GM12892 (cell line): ENCODE results near the gene RNF224.
A peak's percentile ranks its signal among the peaks of the same experiment; 100 is the strongest.

Source experiments
- DNase-seq: peaks from one replicate; pipeline ENCODE4 v3.0.0; 2011; ENCODE audit not compliant: insufficient read length
- FAIRE-seq: peaks from 2 replicates; lab custom pipeline; 2011; peaks lifted over from hg19 to GRCh38; lab: Jason Lieb, UNC
- POLR2A ChIP-seq: IDR thresholded peaks from 2 replicates; pipeline ENCODE4 v1.6.1; 2011; ENCODE audit warnings: low read depth, low read length, control low read depth
- POLR2AphosphoS5 ChIP-seq: IDR thresholded peaks from 2 replicates; pipeline ENCODE4 v1.6.1; 2011; ENCODE audit warnings: low read depth, low read length, control low read depth
- TAF1 ChIP-seq: IDR thresholded peaks from 2 replicates; pipeline ENCODE4 v1.6.1; 2011; ENCODE audit warnings: low read depth, mild to moderate bottlenecking, control low read depth, low read length, borderline replicate concordance

The RNF224 gene

DNA sequence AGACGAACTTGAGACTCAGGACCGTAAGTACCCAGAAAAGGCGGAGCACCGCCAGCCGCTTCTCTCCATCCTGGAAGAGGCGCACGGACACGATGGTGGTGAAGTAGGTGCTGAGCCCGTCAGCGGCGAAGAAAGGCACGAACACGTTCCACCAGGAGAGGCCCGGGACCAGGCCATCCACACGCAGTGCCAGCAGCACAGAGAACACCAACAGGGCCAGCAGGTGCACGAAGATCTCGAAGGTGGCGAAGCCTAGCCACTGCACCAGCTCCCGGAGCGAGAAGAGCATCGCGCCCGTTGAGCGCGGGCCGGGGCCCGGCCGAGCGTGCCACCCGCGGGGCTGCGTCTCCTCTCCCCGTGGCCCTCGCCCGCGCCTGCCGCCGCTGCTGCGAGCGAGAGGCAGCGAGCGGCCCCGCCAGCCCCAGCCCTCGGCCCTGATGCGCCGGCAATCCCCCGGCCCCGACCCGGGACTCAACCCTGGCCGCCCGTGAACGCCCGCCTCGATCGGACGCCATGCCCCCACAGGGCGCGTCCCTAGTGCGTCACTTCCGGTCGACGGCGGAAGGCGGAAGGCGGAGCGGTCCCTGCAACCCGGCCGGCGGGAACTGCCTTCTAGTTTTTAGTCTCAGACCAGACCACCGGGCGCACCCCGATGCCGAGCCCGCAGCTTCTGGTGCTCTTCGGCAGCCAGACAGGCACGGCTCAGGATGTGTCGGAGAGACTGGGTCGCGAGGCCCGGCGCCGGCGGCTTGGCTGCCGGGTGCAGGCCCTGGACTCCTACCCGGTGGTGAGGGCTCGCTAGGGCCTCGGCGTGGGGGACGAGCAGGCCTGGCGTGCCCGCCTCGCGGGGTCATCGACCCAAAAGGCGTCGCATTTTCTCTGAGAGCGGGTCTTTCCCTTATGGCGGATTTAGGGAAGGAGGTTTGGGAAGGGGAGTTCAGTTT, 21.9 kb upstream of the RNF224 start, which contains the start of the genes NDOR1 and TMEM203:
Gene NDOR1, plus strand, starts transcription at position 575 of the 944 bp plus-strand sequence. Its CDS starts 78 bp downstream, at position 653.
Gene TMEM203, minus strand, starts transcription at position 523 of the 944 bp plus-strand sequence. Its CDS starts 234 bp downstream, at position 289.
- TF ChIP-seq TAF1 = peak; percentile 78; the same call in 1 of the 2 replicates
- TF ChIP-seq POLR2AphosphoS5 = peak; percentile 78
- peak; percentile 88 for TF ChIP-seq POLR2A
- FAIRE-seq = peak; percentile 97
- peak; percentile 100 for DNase-seq

DNA sequence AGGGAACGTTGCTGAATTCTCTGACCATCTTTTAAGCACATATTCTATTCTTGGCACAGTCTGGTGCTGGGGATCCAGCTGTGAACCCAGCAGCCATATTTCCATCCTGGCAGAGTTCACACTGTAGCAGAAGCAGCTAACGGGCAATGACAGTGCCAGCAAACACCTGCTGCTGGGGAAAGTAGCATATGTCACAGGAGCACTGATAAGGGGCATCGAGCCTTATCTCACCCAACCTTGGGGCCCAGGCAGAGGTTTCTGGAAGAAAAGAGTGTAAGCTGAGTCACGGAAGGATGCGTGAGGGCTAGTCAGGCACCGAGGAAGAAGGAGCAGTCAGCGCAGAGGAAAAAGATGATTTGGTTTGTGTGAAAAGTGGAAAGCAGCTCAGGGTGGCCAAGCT, 20.7 kb upstream of the RNF224 start:
- DNase-seq = no peak
- TF ChIP-seq POLR2AphosphoS5 (no peak), TAF1 (no peak), POLR2A (no peak; the same call in 1 of the 2 replicates)
- no peak for FAIRE-seq

DNA sequence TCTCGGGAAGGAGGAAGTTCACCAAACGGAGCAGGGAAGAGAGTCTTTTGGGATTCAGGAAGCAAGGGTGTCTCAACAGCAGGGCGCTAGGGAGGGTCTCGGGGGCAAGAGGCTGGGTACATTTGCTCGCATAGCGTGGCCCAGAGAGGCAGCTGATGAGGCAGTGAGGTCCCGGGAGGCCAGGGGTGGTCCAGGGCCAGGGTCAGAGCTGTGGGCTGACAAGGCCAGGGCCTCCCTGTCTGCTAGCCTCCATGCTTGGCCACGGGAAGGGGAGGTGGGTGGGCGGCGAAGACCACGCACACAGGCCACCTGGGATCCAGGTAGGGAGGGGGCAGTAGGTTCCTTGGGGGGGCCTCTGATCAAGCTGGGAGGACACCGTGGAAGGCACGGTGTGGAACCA, 15.8 kb upstream of the RNF224 start:
- FAIRE-seq (peak; percentile 17), DNase-seq (no peak)
- no peak for TF ChIP-seq POLR2AphosphoS5
- TF ChIP-seq POLR2A = peak; percentile 15; the same call in 1 of the 2 replicates
- TF ChIP-seq TAF1 = no peak

GRCh38 chr9:137212520-137212919, 14.8 kb upstream of the RNF224 start:
- TF ChIP-seq POLR2A (no peak), POLR2AphosphoS5 (no peak), TAF1 (no peak)
- DNase-seq (no peak), FAIRE-seq (no peak)

DNA sequence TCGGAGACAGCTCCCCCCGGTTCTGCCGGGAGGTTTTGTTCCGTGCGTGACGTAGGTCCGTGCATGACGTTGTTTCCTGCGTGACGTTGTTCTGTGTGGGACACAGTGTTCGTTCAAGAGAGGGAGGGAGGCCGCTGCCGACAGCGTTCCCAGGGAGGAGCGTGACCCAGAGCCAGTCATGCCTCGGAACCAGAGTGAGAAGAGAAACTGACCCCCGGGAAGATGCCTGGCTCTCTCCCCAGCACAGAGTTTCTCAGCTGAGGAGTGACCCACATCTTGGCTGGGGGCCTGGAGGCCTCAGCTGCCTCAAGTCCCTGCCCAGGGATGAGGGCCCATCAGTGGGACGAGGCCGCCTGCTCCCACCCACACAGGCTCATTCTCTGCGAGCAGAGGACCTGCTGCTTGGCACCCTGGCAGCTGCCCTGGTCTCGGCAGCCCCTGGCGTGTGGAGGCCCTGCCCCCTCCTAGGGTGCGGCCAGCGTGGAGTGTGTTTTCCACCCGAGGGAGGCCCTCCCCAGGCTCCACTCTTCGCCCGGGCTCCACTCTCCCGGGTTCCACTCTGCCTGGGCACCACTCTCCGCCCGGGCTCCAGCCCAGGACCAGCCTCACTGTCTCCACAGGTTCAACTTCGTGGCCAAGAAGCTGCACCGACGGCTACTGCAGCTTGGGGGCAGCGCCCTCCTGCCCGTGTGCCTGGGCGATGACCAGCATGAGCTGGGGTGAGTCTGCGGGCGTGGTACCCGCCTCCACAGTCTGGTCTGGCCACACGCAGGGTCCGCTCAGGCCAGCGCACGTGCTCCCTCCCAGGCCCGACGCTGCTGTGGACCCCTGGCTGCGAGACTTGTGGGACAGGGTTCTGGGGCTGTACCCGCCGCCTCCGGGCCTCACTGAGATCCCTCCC, 13.9 kb upstream of the RNF224 start:
- TF ChIP-seq POLR2A = no peak
- TF ChIP-seq POLR2AphosphoS5 = no peak
- DNase-seq (no peak), FAIRE-seq (no peak)

- DNase-seq (no peak), FAIRE-seq (no peak)
- TF ChIP-seq POLR2AphosphoS5 (no peak), TAF1 (no peak), POLR2A (no peak)
These were observed 12.7 kb upstream of the RNF224 start for GRCh38 chr9:137214620-137215019.

DNA sequence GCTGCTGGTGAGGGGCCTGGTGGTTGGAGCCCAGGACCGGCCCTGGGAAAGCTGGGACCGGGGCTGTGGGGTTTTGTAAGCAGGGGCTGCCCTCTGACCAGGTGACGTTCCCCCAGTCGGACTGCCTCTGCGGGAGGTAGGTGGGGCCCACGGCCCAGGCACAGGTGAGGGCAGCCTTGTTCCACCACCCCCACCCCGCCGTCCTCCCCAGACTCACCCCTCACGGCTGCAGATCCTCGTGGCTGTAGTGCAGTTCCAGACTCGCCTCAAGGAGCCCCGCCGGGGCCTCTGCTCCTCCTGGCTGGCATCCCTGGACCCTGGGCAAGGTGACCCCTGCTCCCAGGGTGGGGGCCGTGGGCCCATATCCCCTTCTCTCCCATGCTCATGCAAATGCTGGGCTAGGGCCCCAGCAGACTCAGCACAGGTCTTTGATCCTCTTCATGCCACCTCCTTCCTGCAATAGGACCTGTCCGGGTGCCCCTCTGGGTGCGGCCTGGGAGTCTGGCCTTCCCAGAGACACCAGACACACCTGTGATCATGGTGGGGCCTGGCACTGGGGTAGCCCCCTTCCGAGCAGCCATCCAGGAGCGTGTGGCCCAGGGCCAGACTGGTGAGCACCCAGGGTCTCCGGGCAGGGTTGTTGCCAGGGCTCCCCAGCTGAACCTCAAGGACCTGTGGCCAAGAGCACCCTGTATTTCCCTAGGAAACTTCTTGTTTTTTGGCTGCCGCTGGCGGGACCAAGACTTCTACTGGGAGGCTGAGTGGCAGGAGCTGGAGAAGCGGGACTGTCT, 11.9 kb upstream of the RNF224 start:
- TF ChIP-seq POLR2A (no peak), TAF1 (no peak), POLR2AphosphoS5 (no peak)
- no peak for FAIRE-seq
- no peak for DNase-seq

DNA sequence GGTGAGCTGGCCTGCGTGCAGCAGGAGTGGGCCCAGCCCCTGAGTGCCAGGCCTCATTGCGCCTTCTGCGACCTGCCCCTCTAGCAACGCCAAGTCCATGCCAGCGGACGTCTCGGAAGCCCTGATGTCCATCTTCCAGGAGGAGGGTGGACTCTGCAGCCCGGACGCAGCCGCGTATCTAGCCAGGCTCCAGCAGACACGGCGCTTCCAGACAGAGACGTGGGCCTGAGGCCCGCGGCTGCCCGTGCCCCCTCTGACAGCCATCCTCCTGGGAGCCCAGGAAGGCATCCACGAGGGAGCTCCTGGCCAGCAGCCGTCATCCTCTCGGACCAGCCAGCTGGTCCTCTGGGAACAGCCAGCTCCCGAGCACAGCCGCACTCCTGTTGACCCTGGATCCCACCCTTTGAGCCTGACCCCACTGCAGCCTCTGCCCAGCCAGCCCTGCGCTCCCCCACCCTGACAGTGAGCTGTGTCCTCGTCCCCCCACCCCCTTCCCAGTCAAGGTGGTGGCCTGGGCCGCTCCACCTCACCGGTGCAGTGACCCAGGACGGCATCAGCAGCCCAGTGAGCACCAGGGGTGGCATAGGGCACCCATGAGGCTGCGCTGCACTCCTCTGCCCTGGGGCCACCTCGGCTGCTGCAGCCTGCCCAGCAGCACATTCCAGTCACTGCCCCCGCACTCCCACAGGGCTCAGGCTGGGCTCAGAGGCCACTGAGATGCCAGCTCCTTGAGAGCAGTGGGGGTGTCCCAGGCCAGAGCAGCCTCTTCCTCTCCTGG, 10.9 kb upstream of the RNF224 start:
- DNase-seq (no peak), FAIRE-seq (no peak)
- no peak for TF ChIP-seq TAF1
- TF ChIP-seq POLR2A = no peak
- no peak for TF ChIP-seq POLR2AphosphoS5

DNA sequence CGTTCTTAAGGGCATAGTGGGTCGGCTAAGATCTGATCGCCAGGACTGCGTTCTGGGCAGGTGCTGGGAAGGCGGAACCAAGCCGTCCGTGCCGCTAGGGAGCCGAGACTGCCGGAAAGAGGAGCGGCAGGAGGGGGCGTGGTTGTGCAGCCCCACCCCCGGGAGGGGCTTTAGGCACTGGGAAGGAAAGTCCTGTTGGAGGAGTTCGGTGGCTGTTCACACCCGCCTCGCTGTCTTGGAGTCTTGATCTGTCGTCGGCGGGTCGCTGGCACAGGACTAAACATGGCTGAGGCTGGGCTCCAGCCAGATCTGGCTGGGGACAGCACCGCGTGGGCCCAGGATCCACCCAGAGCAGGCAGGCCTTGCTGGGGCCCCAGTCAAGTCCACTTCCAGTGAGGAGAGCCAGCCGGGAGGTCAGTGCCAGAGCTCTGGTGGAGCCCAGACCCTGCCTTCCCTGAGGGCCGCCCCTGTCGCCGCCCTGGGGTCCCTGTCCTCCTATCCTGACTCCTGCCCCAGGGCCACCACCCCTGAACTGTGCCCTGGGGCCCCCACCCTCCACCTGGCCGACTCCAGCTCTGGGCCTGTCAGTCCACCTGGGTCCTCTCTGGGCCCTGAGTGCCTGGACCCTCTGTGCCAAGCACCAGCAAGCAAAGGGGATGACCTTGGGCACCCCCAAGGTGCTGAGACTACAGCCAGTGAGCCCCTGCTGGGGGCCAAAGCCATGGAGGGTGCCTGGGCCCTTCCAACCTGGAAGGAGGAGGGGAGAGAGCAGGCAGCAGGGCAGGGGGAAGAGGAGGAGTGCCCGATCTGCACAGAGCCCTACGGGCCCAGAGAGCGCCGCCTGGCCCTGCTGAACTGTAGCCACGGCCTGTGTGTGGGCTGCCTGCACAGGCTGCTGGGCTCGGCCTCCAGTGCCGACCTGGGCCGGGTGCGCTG, 9.8 kb upstream of the RNF224 start:
- FAIRE-seq (no peak), DNase-seq (no peak)
- no peak for TF ChIP-seq POLR2A
- no peak for TF ChIP-seq POLR2AphosphoS5
- TF ChIP-seq TAF1 = no peak
